ENCODE data around the gene SRD5A3. TPM values are rescaled to one million over a fixed set of nuclear protein-coding genes. Genes with fewer than 3 reads are reported as not detected.
"Not testable (repeated sequence)": the region's sequence is repeated elsewhere in the genome, so short reads cannot be mapped to it uniquely, and the experiment has no call there.

SRD5A3 gene
- total RNA-seq, 1 donor from 2014 or later: 6.8 TPM

DNA sequence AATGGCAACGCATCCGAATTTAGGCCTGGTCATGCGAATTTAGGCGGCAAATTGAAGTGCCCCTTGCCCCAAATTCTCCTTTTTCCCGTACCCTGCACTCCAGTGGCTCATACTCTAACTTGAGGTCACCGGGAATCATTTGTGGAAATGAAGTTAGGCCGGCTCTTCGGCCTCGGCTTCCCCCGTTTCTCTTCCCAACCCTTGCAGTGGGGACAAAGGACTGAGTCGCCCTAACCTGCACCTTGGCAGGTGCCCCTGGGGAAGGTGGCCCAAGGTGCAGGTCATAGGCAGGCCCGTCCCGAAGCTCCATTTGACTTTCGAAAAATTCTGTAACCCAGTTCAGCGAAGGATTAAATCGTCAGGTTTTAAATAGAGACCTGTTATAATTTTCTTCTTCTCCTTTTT lies 811 bp downstream of the SRD5A3 start:
- H3K36me3 ChIP-seq: no peaks in the 10 kb centered on the region
- H3K4me1 ChIP-seq: peaks cover 30% of the 10 kb centered on the region
- intact Hi-C loops (cut with micrococcal nuclease): loop anchor here (10.0 kb wide), 1 partner anchor 198 kb away; the partner anchor contains the start of gene CLOCK
- peak overlapping the region; percentile 82 for H3K4me3 ChIP-seq
- no peaks in the 10 kb centered on the region for H3K9me3 ChIP-seq (replicated peaks)
- H3K27me3 ChIP-seq (ENCODE audit: low read depth): no peaks in the 10 kb centered on the region
- no peak for DNase-seq
- TF ChIP-seq, protein P1, sequence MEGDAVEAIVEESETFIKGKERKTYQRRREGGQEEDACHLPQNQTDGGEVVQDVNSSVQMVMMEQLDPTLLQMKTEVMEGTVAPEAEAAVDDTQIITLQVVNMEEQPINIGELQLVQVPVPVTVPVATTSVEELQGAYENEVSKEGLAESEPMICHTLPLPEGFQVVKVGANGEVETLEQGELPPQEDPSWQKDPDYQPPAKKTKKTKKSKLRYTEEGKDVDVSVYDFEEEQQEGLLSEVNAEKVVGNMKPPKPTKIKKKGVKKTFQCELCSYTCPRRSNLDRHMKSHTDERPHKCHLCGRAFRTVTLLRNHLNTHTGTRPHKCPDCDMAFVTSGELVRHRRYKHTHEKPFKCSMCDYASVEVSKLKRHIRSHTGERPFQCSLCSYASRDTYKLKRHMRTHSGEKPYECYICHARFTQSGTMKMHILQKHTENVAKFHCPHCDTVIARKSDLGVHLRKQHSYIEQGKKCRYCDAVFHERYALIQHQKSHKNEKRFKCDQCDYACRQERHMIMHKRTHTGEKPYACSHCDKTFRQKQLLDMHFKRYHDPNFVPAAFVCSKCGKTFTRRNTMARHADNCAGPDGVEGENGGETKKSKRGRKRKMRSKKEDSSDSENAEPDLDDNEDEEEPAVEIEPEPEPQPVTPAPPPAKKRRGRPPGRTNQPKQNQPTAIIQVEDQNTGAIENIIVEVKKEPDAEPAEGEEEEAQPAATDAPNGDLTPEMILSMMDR (IDR thresholded peaks at IDR 0.05; ENCODE audit: borderline replicate concordance): no peak
- peak overlapping the region; percentile 98 for H3K27ac ChIP-seq (replicated peaks)

GRCh38 chr4:55347610-55348228 lies 1.7 kb downstream of the SRD5A3 start:
- intact Hi-C loops (cut with micrococcal nuclease): loop anchor here (10.0 kb wide), 1 partner anchor 197 kb away; the partner anchor contains the start of gene CLOCK
- no peaks in the 10 kb centered on the region for H3K27me3 ChIP-seq (ENCODE audit: low read depth)
- H3K36me3 ChIP-seq: no peaks in the 10 kb centered on the region
- H3K4me1 ChIP-seq: peaks cover 30% of the 10 kb centered on the region
- TF ChIP-seq, protein P1 (IDR thresholded peaks at IDR 0.05; ENCODE audit: borderline replicate concordance): no peak
- H3K4me3 ChIP-seq: no peak overlapping the region
- H3K27ac ChIP-seq (replicated peaks): peak overlapping the region; percentile 98
- DNase-seq: no peak
- no peaks in the 10 kb centered on the region for H3K9me3 ChIP-seq (replicated peaks)

GRCh38 chr4:55348466-55348865 lies 2.4 kb downstream of the SRD5A3 start:
- Histone ChIP-seq H3K36me3 (peaks cover 1% of the 10 kb centered on the region), H3K9me3 (replicated peaks) (no peaks in the 10 kb centered on the region), H3K27ac (replicated peaks) (no peak overlapping the region), H3K4me3 (no peak overlapping the region), H3K27me3 (ENCODE audit: low read depth) (no peaks in the 10 kb centered on the region), H3K4me1 (peaks cover 30% of the 10 kb centered on the region)
- intact Hi-C loops (cut with micrococcal nuclease): loop anchor here (10.0 kb wide), 1 partner anchor 196 kb away; the partner anchor contains the start of gene CLOCK
- TF ChIP-seq, protein P1 (IDR thresholded peaks at IDR 0.05; ENCODE audit: borderline replicate concordance): no peak
- DNase-seq: no peak

GRCh38 chr4:55350870-55351269 lies 4.8 kb downstream of the SRD5A3 start:
- H3K4me1 ChIP-seq: peaks cover 25% of the 10 kb centered on the region
- intact Hi-C loops (cut with micrococcal nuclease); H3K36me3 ChIP-seq; H3K9me3 ChIP-seq (replicated peaks); H3K27me3 ChIP-seq (ENCODE audit: low read depth); DNase-seq; H3K27ac ChIP-seq (replicated peaks); H3K4me3 ChIP-seq: not testable (repeated sequence)

DNA sequence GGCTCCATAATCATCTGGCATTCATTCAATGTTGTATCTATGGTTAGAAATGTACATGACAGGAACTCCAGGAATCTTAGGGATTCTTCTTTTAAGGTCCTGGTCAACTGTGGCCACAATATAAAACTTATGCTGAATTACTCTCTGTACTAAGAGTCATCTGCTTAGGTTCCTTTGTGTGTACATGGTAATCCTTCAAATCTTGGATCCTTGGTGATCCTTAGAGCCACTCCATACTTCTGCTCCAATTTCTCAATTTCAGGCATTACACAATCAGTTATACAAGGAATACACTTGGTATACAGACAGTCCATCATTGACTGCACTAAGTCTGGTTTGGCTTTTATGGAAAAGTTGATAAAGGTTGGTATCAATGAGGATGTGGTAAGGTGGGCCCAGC lies 5.8 kb downstream of the SRD5A3 start:
- TF ChIP-seq, protein P1 (IDR thresholded peaks at IDR 0.05; ENCODE audit: borderline replicate concordance): no peak
- no peak for DNase-seq

GRCh38 chr4:55352726-55353125 lies 6.7 kb downstream of the SRD5A3 start:
- intact Hi-C loops (cut with micrococcal nuclease): no loop called here
- peaks cover 4% of the 10 kb centered on the region for H3K36me3 ChIP-seq
- H3K4me1 ChIP-seq: peaks cover 10% of the 10 kb centered on the region
- H3K27ac ChIP-seq (replicated peaks): no peak overlapping the region
- H3K27me3 ChIP-seq (ENCODE audit: low read depth): no peaks in the 10 kb centered on the region
- H3K4me3 ChIP-seq: no peak overlapping the region
- TF ChIP-seq, protein P1 (IDR thresholded peaks at IDR 0.05; ENCODE audit: borderline replicate concordance): no peak
- no peaks in the 10 kb centered on the region for H3K9me3 ChIP-seq (replicated peaks)
- DNase-seq: no peak

More for the DNA sequence above, 5.8 kb downstream of the SRD5A3 start:
- Histone ChIP-seq H3K9me3 (replicated peaks) (no peaks in the 10 kb centered on the region), H3K36me3 (peaks cover 4% of the 10 kb centered on the region), H3K4me1 (peaks cover 19% of the 10 kb centered on the region), H3K27ac (replicated peaks) (no peak overlapping the region), H3K4me3 (no peak overlapping the region), H3K27me3 (ENCODE audit: low read depth) (no peaks in the 10 kb centered on the region)
- intact Hi-C loops (cut with micrococcal nuclease): no loop called here

GRCh38 chr4:55353228-55353747 lies 7.2 kb downstream of the SRD5A3 start:
- H3K27ac ChIP-seq (replicated peaks); H3K4me3 ChIP-seq; H3K9me3 ChIP-seq (replicated peaks); H3K36me3 ChIP-seq; intact Hi-C loops (cut with micrococcal nuclease); H3K4me1 ChIP-seq; H3K27me3 ChIP-seq (ENCODE audit: low read depth); DNase-seq: not testable (repeated sequence)

Data from left ventricle myocardium inferior (tissue), 1 donor.